Measurements from ENCODE around the gene SRP9. TPM values are rescaled to one million over a fixed set of nuclear protein-coding genes. Genes with fewer than 3 reads are reported as not detected.

SRP9 gene
- polyA plus RNA-seq, 1 of the 3 experiments (the other 2 are of a cell fraction), result 156 TPM

Small RNA genes lying within 50 kb of the gene (small RNA-seq; reads per million reads assigned to genes)
- 0 to 1.6 (median 0) reads per million in 7 experiments for gene RNU6-1304P

Other genes with a start within 250 kb of the SRP9 start
- gene ENAH, start 124.7 kb upstream of the SRP9 start, polyA plus RNA-seq (2012; rRNA removed), result 48.9 and 72.0 TPM in 2 replicates
- gene EPHX1, start 32.3 kb downstream of the SRP9 start, polyA plus RNA-seq (2012; rRNA removed), result 22.6 and 45.7 TPM in 2 replicates
- 13.5 and 18.5 TPM in 2 replicates for gene TMEM63A, start 104.6 kb downstream of the SRP9 start, polyA plus RNA-seq (2012; rRNA removed)
- 0.05 and 0.07 TPM in 2 replicates for gene LEFTY1, start 111.3 kb downstream of the SRP9 start, polyA plus RNA-seq (2012; rRNA removed)
- 95.3 and 124 TPM in 2 replicates for gene PYCR2, start 146.4 kb downstream of the SRP9 start, polyA plus RNA-seq (2012; rRNA removed)
- gene LEFTY2, start 163.4 kb downstream of the SRP9 start, polyA plus RNA-seq (2012; rRNA removed), result not detected in 2 replicates
- 10.1 and 15.1 TPM in 2 replicates for gene SDE2, start 221.5 kb downstream of the SRP9 start, polyA plus RNA-seq (2012; rRNA removed)

Data from SK-N-SH (cell line).